Spleen (tissue), 11 donors: ENCODE measurements around the gene JAM3. TPM values are rescaled to one million over a fixed set of nuclear protein-coding genes. Genes with fewer than 3 reads are reported as not detected.

Experiments used
- DNase-seq: peaks from one replicate; pipeline ENCODE4 v3.0.0-alpha.2; 2020
- H3K27ac ChIP-seq, 8 donors: fragments of 200-600 bp; sonication (generic) in 7 of 8; 1 replicate in 4 of 8; 2 replicates in 4 of 8; pipeline versions ENCODE4 v1.5.0 to v1.8.0; 2016 to 2021; ENCODE audit warnings: inconsistent platforms in 4 of 8, mild to moderate bottlenecking in 4 of 8, moderate library complexity in 1 of 8
- H3K27me3 ChIP-seq, 7 donors: fragments of 200-600 bp; sonication (generic) in 6 of 7; replicated peaks in 1 of 7; 1 replicate in 4 of 7; 2 replicates in 3 of 7; pipeline versions ENCODE4 v1.5.0 to v1.8.0; 2016 to 2021; ENCODE audit warnings: inconsistent platforms in 3 of 7, mild to moderate bottlenecking in 1 of 7
- H3K36me3 ChIP-seq, 6 donors: fragments of 200-600 bp; sonication (generic) in 5 of 6; 1 replicate in 4 of 6; 2 replicates in 2 of 6; pipeline versions ENCODE4 v1.5.0 to v1.8.0; 2016 to 2021; ENCODE audit warnings: inconsistent platforms in 2 of 6
- H3K4me1 ChIP-seq, 6 donors: fragments of 200-600 bp; sonication (generic) in 5 of 6; 1 replicate in 3 of 6; 2 replicates in 3 of 6; pipeline versions ENCODE4 v1.5.0 to v1.8.0; 2016 to 2021; ENCODE audit warnings: inconsistent platforms in 3 of 6
- H3K4me3 ChIP-seq, 8 donors: fragments of 200-600 bp; sonication (generic) in 7 of 8; 1 replicate in 4 of 8; 2 replicates in 4 of 8; pipeline versions ENCODE4 v1.5.0 to v1.8.0; 2016 to 2021; ENCODE audit warnings: inconsistent platforms in 4 of 8, mild to moderate bottlenecking in 4 of 8, moderate library complexity in 2 of 8
- H3K9me3 ChIP-seq, 8 donors: fragments of 200-600 bp; sonication (generic) in 7 of 8; 1 replicate in 4 of 8; 2 replicates in 4 of 8; pipeline versions ENCODE4 v1.5.0 to v1.8.0; 2016 to 2021; ENCODE audit warnings: inconsistent platforms in 4 of 8
- POLR2A ChIP-seq, 3 donors: fragments of 450-650 bp; IDR thresholded peaks; one replicate each; pipeline ENCODE4 v1.5.1; 2017; ENCODE audit warnings: antibody characterized with exemption in 3 of 3, mild to moderate bottlenecking in 1 of 3
- POLR2AphosphoS5 ChIP-seq, 3 donors: sonication (generic); formaldehyde crosslinking; IDR thresholded peaks; one replicate each; pipeline ENCODE4 v1.5.1; 2017; ENCODE audit warnings: antibody characterized with exemption in 3 of 3
- WGBS, 5 donors: extraction: QIAGEN DNeasy Blood & Tissue Kit in 3 of 5; methylation state at CpG; one replicate each; pipeline versions ENCODE4 v1.1.5 to v1.1.7; 2013 to 2018; 5-methylcytosine and 5-hydroxymethylcytosine counted together
- intact Hi-C: fragments of 100-400 bp; cut with DNase I; formaldehyde crosslinking; loops from one replicate; pipeline ENCODE4 v1.15.0; 2023; ENCODE audit warnings: low total_unique reads
- polyA plus RNA-seq, 3 donors: library from polyadenylated mRNA; stranded (reverse); fragments of 200-250 nt; gene quantifications; one replicate each; pipeline ENCODE4 v1.2.1, GENCODE V29; 2013
- total RNA-seq, 7 donors: library from RNA; depleted of rRNA in 3 of 7; stranded (reverse); fragments of >200 nt in 3 of 7; fragmentation: NEBNext Ultra II Directional in 4 of 7; extraction: Animal tissue kit (Norgen Biotek cat#: 25700) in 4 of 7; gene quantifications; one replicate each; pipeline versions ENCODE4 v1.1.0 to v1.2.1, GENCODE V29; 2016 to 2021
- TF ChIP-seq, protein P1 (sequence below), 11 experiments: fragments of 200-600 bp in 7 of 11; fragments of 450-650 bp in 4 of 11; sonication (generic) in 4 of 11; IDR thresholded peaks in 8 of 11; conservative IDR thresholded peaks in 3 of 11; 1 replicate in 7 of 11; 2 replicates in 4 of 11; pipeline versions ENCODE4 v1.4.0 to v1.8.0; 2016 to 2021; ENCODE audit warnings: antibody characterized with exemption in 11 of 11, inconsistent platforms in 4 of 11, mild to moderate bottlenecking in 1 of 11
- donor health status: healthy with polysubstance abuse.
- donor health status: DM: no; HTN: no; CAD: no; lungs with moderate emphysema.
- donor health status: DM: no; HTN: no; CAD: no.
- donor health status: Bipolar disorder and iron deficiency.
- donor health status: healthy.
- donor health status: DM: no; HTN: no; CAD: no.
- donor health status: DM: yes; HTN: yes; CAD: no.

Gene JAM3
- total and polyA plus RNA-seq, 10 donors: 9.5 to 28.7 (median 23.2) TPM

DNA sequence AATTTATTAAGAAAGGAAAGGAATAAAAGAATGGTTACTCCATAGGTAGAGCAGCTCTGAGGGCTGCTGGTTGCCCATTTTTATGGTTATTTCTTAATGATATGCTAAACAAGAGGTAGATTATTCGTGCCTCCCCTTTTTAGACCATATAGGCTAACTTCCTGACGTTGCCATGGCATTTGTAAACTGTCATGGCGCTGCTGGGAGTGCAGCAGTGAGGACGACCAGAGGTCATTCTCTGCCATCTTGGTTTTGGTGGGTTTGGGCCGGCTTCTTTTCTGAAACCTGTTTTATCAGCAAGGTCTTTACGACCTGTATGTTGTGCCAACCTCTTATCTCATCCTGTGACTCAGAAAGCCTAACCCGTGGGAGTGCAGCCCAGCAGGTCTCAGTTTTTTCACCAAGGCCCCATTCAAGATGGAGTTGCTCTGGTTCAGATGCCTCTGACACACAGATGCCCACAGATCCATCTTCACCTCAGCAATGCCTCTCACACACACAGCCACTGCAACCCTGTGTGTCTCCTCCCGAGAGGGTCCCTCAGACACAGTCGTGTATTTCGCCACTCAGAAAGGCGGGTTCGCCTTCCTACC is 16.4 kb upstream of the JAM3 start:
- DNase-seq: no peak
- intact Hi-C loops: no loop called here
- no peaks in the 10 kb centered on the region for H3K36me3 ChIP-seq
- H3K27me3 ChIP-seq: peaks cover 0 to 37% (median 4%) of the 10 kb centered on the region in 7 donors
- WGBS, 5 donors: 71 to 80% (median 79%) methylated on average over 12 of the region's 12 CpGs
- H3K4me3 ChIP-seq: no peak overlapping the region
- H3K9me3 ChIP-seq: no peaks in the 10 kb centered on the region
- TF ChIP-seq POLR2AphosphoS5 (IDR thresholded peaks at IDR 0.05): no peak
- TF ChIP-seq, protein P1, sequence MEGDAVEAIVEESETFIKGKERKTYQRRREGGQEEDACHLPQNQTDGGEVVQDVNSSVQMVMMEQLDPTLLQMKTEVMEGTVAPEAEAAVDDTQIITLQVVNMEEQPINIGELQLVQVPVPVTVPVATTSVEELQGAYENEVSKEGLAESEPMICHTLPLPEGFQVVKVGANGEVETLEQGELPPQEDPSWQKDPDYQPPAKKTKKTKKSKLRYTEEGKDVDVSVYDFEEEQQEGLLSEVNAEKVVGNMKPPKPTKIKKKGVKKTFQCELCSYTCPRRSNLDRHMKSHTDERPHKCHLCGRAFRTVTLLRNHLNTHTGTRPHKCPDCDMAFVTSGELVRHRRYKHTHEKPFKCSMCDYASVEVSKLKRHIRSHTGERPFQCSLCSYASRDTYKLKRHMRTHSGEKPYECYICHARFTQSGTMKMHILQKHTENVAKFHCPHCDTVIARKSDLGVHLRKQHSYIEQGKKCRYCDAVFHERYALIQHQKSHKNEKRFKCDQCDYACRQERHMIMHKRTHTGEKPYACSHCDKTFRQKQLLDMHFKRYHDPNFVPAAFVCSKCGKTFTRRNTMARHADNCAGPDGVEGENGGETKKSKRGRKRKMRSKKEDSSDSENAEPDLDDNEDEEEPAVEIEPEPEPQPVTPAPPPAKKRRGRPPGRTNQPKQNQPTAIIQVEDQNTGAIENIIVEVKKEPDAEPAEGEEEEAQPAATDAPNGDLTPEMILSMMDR (IDR thresholded peaks at IDR 0.05 in 8 of 11, conservative IDR thresholded peaks at IDR 0.05 in 3 of 11): no peak
- no peak for TF ChIP-seq POLR2A (IDR thresholded peaks at IDR 0.05)
- peaks cover 0 to 32% (median 15%) of the 10 kb centered on the region in 6 donors for H3K4me1 ChIP-seq
- peak overlapping the region in 3 of 8 donors; percentile 21 to 63 (median 53) for H3K27ac ChIP-seq

GRCh38 chr11:134052988-134053945 is 15.6 kb upstream of the JAM3 start:
- intact Hi-C loops: no loop called here
- 51 to 63% (median 55%) methylated on average over 24 to 26 of the region's 26 CpGs for WGBS, 5 donors
- Histone ChIP-seq H3K27ac (peak overlapping the region in 5 of 8 donors; percentile 21 to 63 (median 46)), H3K27me3 (peaks cover 0 to 32% (median 4%) of the 10 kb centered on the region in 7 donors), H3K9me3 (no peaks in the 10 kb centered on the region), H3K4me1 (peaks cover 0 to 32% (median 15%) of the 10 kb centered on the region in 6 donors), H3K36me3 (no peaks in the 10 kb centered on the region), H3K4me3 (no peak overlapping the region)
- peak in 1 of 3 donors; percentile 40 for TF ChIP-seq POLR2AphosphoS5 (IDR thresholded peaks at IDR 0.05)
- TF ChIP-seq, protein P1 (IDR thresholded peaks at IDR 0.05 in 8 of 11, conservative IDR thresholded peaks at IDR 0.05 in 3 of 11): no peak
- TF ChIP-seq POLR2A (IDR thresholded peaks at IDR 0.05): no peak
- DNase-seq: no peak

GRCh38 chr11:134055029-134055428 is 13.8 kb upstream of the JAM3 start:
- Histone ChIP-seq H3K36me3 (no peaks in the 10 kb centered on the region), H3K9me3 (no peaks in the 10 kb centered on the region), H3K4me1 (peaks cover 0 to 32% (median 14%) of the 10 kb centered on the region in 6 donors), H3K4me3 (no peak overlapping the region), H3K27ac (no peak overlapping the region), H3K27me3 (peaks cover 0 to 32% (median 0%) of the 10 kb centered on the region in 7 donors)
- TF ChIP-seq, protein P1 (IDR thresholded peaks at IDR 0.05 in 8 of 11, conservative IDR thresholded peaks at IDR 0.05 in 3 of 11): no peak
- TF ChIP-seq POLR2AphosphoS5 (IDR thresholded peaks at IDR 0.05): no peak
- no peak for TF ChIP-seq POLR2A (IDR thresholded peaks at IDR 0.05)
- WGBS, 5 donors: 87 to 94% (median 91%) methylated on average over 9 of the region's 9 CpGs
- intact Hi-C loops: no loop called here
- no peak for DNase-seq

DNA sequence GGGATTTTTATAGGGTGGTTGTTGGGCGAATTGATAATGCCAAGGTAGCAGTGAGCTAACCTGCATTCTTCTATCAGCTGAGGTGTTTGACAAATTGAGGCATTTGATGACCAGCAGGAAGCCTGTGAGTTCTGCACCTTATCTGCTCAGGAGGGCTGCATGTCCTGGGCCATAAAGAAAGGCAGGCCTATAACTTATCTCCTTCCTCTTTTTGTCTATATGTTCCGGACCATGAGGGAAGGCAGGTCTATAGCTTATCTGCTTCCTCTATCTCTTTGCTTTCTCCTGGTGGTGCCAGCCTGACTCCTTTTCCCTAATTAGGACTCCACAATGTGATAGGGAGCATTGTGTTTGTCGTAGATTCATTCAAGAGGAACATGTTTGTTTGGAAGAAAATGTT is 8.6 kb upstream of the JAM3 start:
- intact Hi-C loops: no loop called here
- no peak overlapping the region for H3K4me3 ChIP-seq
- no peak overlapping the region for H3K27ac ChIP-seq
- H3K4me1 ChIP-seq: peaks cover 0 to 11% (median 0%) of the 10 kb centered on the region in 6 donors
- H3K27me3 ChIP-seq: peaks cover 0 to 32% (median 0%) of the 10 kb centered on the region in 7 donors
- TF ChIP-seq, protein P1 (IDR thresholded peaks at IDR 0.05 in 8 of 11, conservative IDR thresholded peaks at IDR 0.05 in 3 of 11): no peak
- TF ChIP-seq POLR2AphosphoS5 (IDR thresholded peaks at IDR 0.05) (no peak), POLR2A (IDR thresholded peaks at IDR 0.05) (no peak)
- no peak for DNase-seq
- WGBS, 5 donors: 28 to 48% (median 37%) methylated on average over 3 of the region's 3 CpGs
- no peaks in the 10 kb centered on the region for H3K9me3 ChIP-seq
- no peaks in the 10 kb centered on the region for H3K36me3 ChIP-seq
